Hematopoietic multipotent progenitor cell treated with erythropoietin and hydrocortisone succinate and interleukin-3 and kit ligand, for 6 days (in vitro differentiated cells): ENCODE results near the gene ZNF414.
"Not testable (repeated sequence)": the region's sequence is repeated elsewhere in the genome, so short reads cannot be mapped to it uniquely, and the experiment has no call there.

Experiments used
- DNase-seq: peaks from one replicate; pipeline ENCODE4 v3.0.0-alpha.2; 2015

ZNF414 gene, protein sequence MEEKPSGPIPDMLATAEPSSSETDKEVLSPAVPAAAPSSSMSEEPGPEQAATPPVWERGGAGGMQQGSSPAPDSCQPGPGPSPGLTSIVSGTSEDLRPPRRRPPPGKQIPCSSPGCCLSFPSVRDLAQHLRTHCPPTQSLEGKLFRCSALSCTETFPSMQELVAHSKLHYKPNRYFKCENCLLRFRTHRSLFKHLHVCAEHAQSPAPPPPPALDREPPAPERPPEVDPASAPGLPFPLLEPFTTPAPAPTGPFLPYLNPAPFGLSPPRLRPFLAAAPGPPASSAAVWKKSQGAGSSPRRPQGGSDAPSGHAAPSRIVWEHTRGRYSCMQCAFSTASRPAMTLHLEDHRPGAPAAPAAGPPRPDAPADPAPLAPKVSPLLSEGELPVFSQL

DNA sequence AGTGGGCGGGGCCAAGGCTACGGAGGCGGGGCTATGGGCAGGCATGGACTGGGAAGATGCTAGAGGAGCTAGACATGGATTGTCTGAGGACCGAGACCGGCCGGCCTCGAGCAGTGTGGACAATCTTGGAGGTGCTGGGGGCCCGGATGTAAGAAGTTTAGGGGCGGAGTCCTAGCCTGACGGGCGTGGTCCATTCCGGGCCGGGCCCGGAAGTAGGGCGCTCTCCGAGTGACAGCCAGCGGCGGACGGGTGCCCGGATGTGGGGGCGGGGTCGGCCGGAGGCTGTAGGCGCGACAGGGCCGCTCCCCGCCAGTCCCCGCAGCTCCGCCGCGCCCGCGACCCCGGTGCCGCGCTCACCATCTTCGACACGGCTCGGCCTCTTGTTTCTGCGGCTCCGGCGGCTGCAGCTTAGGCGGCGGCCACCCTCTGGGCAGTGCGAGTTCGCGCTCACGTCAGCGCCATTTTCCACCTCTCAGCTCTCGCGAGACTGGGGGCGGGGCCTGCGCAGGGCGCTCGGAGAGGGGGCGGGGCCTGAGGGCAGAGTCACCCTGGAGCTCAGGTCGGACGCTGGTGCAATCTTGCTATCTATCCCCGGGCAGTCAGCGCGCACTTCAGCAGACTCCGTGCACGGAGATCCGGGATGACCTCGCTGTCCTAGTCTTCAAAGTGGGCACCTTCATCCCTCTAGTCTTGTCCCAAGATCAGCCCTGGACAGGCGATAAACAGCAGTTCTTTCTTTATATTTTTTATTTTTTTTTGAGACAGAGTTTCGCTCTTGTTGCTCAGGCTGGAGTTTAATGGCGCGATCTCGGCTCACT lies at the start of gene ZNF414:
ZNF414 (minus strand) TSS at position 481 of the 818 bp plus-strand sequence; CDS start at position 360, 121 bp downstream.
- peak; percentile 98 for DNase-seq

DNA sequence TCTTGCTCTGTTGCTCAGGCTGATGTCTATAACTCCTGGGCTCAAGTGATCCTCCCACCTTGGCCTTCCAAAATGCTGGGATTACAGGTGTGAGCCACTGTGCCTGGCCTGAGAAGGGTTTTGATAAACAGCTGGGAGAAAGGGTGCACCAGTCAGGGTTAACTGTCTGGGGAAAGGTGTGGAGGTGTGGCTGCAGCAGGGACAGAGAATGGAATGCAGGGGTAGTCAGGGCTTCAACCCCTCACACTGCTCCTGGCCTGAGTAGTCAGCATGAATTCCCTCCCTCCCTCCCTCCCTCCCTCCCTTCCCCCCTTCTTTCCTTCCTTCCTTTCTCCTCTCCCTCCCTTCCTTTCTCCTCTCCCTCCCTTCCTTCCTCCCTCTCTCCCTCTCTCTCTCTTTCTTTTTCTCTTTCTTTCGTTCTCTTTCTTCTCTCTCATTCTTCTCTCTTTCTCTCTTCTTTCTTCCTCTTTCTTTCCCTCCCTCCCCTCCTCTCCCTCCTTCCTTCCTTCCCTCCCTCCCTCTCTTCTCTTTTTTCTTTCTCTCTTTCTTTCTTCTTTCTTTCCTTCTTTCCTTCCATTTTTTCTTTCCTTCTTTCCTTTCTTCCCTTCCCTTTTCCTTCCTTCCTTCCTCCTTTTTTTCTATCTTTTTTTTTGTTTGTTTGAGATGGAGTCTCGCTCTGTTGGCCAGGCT lies 47.3 kb upstream of the ZNF414 start:
- DNase-seq: no peak

DNA sequence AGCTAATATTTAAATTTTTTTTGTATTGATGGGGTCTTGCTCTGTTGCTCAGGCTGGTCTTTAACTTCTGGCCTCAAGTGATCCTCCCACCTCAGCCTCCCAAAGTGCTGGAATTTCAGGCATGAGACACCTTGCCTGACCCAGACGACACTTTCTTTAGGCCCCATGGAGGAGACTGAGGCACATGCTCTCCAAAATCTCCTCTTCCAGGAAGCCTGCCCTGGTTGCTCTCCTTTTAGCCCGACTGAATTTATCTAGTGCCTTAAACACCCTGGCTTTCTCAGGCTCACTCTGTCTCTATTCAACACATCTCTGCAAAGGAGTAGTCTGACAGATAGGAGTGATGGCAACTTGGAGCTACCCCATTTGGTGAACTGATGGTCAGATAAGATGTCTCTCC lies 44.4 kb upstream of the ZNF414 start:
- no peak for DNase-seq

DNA sequence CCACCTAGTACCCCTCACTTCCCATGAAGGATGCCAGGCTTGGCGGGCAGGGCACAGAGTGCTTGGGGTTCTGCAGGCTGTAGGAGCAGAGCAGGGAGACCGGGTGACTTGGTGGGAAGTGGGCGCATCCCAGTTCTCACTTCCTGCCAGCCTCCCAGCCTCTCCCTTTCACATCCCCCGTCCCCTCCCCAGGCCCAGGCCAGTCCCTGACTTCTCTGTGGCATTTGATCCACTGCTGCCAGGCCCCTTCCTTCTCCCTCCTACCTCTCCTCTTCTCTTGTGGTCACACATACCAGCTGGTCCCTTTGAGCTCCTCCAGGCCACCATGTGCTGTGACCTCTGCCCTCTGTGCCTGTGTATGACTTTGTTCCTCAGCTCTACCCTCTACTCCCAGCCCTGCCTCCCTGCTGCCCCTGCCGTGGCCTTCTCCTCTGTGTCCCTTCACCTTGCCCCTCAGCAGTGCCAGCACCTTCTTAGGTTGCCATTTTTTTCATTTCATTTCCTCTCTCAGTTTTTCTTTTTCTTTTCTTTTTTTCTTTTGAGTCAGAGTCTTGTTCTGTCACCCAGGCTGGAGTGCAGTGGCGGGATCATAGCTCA lies 43.8 kb upstream of the ZNF414 start:
- no peak for DNase-seq

DNA sequence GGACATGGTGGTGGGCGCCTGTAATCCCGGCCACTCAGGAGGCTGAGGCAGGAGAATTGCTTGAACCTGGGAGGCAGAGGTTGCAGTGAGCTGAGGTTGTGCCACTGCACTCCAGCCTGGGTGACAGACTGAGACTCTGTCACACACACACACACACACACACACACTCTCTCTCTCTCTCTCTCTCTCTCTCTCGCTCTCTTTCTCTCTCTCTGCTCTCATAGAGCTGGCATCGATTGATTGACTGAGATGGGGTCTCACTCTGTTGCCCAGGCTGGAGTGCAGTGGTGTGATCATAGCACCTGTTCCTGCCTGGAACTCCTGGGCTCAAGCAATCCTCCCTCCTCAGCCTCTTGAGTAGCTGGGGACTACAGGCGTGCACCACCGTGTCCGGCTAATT lies 39.8 kb upstream of the ZNF414 start:
- DNase-seq: not testable (repeated sequence)

DNA sequence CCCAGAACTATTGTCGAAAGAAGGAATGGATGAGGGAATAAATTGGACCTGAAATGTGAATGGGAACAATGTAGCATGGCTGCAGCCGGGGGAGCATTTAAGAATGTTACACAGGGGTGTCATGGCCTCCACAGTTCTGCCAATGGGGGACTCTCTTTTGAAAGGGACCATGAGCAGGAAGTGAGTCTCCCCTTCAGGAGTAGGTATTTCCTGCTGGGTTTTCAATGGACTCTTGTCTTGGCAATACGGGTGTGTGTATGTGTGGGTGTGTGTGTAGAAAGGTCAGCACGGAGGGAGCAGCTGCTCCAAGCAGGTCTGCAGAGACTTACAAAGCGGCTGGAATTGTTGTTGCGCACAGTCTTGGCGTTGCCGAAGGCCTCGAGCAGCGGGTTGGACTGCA lies 38.8 kb upstream of the ZNF414 start:
- peak; percentile 68 for DNase-seq

DNA sequence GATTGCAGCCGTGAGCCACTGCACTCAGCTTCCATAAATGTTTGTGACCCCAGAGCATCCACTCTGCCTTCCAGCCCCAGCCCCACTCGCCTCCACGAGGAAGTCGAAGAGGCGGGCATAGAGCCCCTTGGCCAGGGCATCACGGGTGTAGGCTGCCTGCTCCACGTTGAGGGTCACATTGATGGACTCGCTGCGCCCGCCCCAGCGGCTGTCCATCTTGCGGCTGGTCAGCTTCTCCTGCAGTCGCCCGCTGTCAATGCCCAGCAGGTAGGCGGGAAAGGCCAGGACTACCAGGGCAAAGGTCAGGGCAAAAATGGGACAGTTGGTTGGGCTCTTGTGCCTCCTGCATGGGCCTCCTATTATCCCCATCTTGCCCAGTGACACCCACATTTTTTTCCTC lies 36.1 kb upstream of the ZNF414 start:
- no peak for DNase-seq

DNA sequence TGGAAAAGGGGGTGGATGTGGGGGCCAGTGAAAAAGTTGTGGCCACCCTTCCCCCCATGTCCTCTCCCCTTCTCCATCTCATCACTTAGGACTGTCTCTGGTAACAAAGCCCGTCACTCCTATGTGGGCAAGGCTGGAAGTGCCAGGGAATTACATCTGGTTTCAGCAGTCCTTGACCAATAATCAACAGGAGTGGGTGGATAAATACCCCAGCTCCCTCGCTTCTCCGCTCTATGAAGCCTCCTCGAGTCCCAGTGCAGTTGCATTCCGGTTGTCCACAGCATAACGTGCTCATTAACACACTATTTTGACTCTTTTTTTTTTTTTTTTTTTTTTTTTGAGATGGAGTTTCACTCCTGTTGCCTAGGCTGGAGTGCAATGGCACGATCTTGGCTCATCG lies 31.8 kb upstream of the ZNF414 start:
- DNase-seq: no peak

DNA sequence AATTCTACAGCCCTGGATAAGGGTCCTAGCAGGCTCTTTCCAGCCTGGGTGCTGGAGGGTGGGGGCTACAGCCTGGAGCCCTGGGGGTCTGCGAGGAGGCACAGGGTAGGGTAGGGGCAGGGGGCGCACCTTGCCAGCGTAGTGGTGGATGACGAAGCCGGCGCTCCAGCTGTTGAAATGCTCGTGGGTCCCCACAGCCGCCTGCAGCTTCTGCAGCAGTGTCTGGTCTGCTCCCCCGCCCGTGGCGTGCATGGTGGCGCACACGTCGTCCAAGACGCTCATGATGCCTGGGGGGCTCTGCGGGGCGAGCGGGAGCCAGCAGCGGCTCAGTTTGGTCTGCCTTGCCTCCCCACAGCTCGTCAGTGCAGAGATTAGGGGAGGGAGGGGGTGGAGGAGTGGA lies 30.2 kb upstream of the ZNF414 start:
- no peak for DNase-seq

DNA sequence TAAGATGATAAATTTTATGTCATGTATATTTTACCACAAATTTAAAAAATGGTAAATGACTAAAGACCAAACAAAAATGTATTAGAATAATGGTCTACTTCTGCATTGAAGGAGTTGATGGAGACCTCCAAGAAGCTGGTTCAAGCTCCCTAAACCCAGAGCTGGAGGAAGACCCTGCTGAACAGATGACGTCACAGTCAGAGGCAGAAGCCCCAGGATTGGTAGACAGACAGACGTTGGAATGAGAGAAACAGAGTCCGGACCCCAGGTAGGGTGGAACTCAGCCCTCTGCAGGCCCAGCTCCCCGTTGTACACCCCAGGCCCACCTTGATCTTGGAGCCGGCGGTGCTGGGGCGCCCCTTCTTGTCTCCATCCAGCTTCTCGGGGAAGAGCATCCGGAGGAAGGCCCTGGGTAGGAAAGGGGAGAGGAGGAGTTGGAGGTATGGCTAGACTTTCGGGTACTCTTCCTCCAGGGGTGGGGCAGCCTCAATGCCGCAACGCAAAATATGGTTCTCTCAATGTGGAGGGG lies 25.7 kb upstream of the ZNF414 start:
- DNase-seq: no peak

DNA sequence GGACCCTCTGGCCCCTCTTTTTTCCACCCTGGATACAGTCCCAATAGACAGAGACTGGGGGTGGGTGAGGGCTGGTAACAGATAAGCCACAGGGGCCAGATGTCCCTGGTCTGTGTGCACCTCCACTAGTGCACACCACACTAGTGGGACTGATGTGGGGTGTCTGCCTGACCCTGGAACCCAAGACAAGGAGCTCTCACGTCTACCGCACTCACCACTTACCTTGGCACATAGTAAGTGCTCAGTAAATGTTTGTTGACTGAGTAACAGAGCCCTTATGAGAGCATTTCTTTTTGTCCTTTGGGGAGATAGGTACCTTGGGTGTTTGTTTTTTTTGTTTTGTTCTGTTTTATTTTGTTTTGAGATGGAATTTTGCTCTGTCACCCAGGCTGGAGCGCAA lies 23.1 kb upstream of the ZNF414 start:
- no peak for DNase-seq

DNA sequence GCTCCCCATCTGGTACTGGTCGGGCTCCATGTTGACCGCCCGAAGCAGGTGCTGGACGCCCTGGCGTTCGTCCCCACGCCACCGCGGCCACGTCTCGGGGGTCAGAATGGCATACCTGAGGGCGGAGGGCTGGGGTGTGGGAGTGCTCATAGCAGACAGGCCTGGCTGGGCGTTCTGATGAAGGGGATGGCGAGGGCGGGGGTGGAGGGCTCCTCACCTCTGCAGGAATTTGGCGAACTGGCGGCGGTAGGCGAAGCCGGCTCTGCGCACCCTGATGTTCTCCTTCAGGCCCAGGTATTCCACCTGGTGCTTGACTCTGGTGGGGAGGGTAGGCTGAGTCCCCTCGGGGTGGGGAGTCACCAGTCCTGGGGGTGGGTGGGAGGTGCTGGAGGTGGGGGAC lies 22.3 kb upstream of the ZNF414 start:
- no peak for DNase-seq

DNA sequence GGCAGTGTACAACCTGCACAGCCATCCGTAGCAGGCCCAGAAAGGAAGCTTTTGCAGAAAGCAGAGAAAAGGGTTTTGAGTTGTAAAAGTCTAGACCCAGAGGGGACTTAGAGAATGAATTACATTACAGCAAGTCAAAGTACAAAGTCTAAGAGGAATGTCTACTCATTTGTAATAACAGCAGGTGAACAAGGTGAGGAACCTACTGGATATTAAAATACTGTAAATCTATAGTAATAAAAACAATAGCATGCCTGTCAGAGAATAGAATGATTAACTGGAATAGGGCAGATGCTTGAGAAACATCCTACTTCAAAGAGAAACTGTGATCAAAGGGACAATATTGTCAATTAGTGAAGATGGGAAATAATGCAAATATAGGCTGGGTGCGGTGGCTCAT lies 18.3 kb upstream of the ZNF414 start:
- DNase-seq: no peak

DNA sequence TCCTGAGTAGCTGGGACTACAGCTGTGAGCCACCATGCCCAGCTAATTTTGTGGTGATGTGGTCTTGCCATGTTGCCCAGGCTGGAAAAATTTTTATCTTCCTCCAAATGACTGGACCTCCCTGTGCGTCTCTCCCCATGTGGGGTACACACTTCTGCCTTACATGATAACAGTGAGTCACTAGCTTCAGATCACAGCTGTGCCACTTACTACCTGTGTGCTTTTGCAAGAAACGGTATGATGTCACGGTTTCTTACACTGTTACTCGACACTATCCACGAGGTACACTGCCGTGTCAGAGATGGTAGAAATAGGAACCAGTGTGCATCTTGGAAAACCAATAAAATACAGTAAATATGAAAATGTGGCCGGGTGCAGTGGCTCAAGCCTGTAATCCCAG lies 17.5 kb upstream of the ZNF414 start:
- DNase-seq: no peak

DNA sequence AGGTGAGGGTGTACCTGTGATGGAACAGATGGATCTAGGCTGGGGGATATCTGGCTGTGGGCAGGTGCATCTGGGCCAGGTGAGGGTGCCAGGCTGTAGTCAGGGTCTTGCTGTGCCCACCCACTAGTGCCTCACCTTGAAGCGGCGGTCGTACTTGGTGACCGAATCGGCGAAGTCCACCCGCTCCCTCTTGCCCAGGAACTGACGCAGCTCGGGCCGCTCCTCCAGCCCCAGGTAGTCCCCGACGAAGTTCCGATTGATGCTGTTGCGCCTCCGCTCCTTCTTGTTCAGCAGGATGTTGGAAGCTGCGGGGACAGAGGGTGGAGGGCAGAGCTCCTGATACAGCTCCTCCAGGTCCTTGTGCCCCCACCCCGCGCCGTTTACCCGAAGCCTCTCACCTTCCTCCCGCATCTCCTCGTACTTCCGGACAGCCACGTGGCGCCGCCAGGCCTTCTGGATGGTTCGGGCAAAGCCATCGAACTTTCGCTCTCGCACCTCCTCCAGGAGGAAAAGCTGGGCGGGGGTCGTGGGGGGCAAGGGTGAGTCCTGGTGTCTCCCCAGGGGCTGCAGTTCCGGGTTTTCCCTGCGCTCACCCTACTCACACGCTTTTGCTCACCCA lies 16.2 kb upstream of the ZNF414 start:
- DNase-seq: no peak

DNA sequence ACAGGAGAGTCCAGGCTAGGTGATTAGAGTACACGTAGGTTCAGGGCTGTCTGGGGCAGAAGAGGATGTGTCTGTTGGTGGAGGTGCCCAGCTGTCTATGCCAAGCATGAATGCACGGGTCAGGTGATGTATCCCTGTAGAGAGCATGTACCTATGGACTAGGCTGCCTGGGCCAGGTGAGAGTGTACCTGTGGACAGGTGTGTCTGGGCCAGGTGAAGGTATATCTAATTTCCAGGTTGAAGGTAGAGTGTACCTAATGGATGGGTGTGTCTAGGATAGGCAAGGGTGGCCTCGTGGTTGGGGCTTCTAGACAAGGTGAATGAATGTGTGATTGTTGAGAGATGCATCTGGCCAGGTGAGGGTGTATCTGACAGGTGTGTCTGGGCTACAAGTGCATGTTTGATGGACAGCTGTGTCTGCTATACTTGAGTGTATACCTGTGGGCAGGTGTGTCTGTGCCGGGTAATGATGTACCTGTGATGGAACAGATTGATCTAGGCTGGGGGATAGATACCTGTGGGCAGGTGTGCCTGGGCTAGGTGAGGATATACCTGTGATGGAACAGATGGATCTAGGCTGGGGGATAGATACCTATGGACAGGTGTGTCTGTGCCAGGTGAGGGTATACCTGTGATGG lies 15.5 kb upstream of the ZNF414 start:
- no peak for DNase-seq

DNA sequence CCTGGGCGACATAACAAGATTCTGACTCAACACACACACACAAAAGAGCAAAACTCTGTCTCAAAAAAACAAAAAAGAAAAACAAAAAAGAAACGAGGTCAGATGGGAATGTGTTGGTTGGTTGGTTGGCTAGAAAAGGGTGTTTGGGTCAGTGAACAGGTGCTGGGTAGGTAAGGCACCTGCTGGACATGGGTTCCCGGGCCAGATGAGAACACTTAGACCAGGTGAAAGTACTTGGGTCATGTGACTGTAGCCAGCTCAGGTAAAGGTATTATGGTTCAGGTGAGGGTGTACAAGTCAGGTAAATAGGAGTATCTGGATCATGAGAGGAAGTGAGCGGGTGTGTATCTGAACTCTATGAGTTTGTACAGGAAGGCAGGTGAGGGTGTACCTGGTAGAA lies 14.5 kb upstream of the ZNF414 start:
- no peak for DNase-seq

DNA sequence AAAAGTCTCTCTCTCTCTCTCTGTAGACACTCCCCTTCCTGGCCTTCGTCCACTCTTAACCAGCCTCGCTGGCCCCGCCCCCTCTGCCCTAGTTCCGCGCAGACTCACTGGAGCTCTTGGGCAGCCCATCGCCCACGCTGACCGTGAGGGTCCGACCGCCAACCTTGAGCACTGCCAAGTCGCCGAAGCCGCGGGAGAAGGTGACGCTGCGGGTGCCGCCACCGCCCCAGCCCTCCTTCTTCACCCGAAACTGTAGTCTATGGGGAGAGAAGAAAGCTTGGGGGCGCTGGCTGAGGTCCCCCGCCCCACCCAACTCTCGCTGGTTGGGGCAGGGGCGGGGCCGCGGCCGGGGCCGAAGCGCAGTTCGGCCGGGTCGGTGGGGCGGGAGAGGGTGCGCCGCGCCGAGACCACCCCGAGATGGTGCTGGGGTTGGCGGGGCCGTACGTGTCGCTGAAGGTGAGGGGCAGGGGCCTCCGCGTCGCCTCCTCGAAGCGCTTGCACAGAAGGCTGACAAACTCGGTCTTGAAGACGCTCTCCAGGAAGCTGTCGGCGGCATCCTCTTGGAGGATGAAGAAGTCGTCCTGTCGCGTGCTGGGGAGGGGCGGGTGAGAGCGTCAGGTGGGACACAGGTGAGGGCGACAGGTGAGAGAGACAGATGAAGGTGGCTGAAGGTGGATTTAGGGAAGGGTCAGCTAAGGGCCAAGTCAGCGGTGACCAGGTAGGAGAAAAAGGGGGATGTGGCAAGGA lies 12.6 kb upstream of the ZNF414 start:
- DNase-seq: no peak

DNA sequence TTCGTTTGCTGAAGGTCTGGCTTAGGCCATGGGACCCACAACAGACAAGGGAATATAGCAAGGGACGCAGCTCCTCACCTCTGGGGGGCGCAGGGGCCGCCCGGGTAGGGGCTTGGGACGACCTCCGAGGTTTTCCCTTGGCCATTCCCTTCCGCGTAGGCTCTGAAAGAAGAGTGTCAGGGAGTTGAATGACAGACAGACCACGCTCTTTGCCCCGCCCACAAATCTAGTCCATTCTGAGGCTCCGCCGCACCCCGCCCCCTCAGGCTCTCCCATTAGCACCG lies 11.4 kb upstream of the ZNF414 start:
- no peak for DNase-seq

DNA sequence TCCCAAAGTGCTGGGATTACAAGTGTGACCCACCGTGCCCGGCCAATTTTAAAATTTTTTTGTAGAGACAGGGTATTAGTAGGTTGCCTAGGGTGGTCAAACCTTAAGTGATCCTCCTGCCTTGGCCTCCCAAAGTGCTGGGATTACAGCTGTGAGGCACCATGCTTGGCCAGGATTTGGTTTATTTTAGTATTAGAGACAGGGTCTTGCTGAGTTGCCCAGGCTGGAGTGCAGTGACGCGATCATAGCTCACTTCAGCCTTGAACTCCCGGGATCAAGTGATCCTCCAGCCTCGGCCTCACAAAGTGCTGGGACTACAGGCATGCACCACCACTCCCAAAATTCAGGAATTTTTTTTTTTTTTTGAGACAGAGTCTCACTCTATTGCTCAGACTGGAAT lies 5.4 kb upstream of the ZNF414 start:
- DNase-seq: no peak

DNA sequence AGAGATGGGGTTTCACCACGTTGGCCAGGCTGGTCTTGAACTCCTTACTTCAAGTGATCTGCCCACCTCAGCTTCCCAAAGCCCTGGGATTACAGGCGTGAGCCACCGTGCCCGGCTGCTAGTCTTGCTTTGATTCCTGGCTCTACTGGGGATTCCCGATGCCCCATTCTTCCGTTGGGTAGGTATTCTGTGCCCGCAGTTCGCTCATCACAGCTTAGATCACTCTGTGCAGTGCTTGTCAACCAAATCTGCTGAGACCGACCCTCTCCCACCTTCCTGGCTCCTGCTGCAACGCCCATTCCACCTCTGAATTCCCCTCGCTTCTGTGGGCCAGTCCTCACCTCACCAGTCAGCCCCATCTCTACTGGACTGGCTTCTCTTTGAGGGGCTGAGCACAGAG lies 4.6 kb upstream of the ZNF414 start:
- no peak for DNase-seq
